ENCODE data around the gene ECSCR. TPM values are rescaled to one million over a fixed set of nuclear protein-coding genes. Genes with fewer than 3 reads are reported as not detected.
A peak's percentile ranks its signal among the peaks of the same experiment; 100 is the strongest.

The ECSCR gene
- total and polyA plus RNA-seq, 10 of the 15 experiments (the other 5 are each of a cell fraction or from before 2014, with no cell fraction given): 0.15 to 0.83 (median 0.23) TPM; not detected in 3

- TF ChIP-seq KDM1A (IDR thresholded peaks at IDR 0.05; ENCODE audit: borderline replicate concordance) (no peak), MTA2 (IDR thresholded peaks at IDR 0.05; ENCODE audit: low read depth) (no peak), ATF2 (IDR thresholded peaks at IDR 0.05; ENCODE audit: low read length) (no peak; the same call in 1 of the 2 replicates), BCLAF1 (IDR thresholded peaks at IDR 0.05) (no peak), PAX5 (IDR thresholded peaks at IDR 0.05; ENCODE audit: borderline replicate concordance, low read depth, low read length) (no peak), STAT1 (conservative IDR thresholded peaks at IDR 0.05) (no peak), CEBPB (IDR thresholded peaks at IDR 0.05; ENCODE audit: borderline replicate concordance in 1 of 2, low read depth in 2 of 2, low read length in 2 of 2) (no peak), IRF4 (IDR thresholded peaks at IDR 0.05; ENCODE audit: low read depth, low read length) (no peak), MLLT1 (IDR thresholded peaks at IDR 0.05) (peak; percentile 74), EP300 (IDR thresholded peaks at IDR 0.05; ENCODE audit: borderline replicate concordance in 1 of 2, control insufficient read depth in 1 of 2, low read depth in 2 of 2, low read length in 2 of 2) (no peak), ZBED1 (IDR thresholded peaks at IDR 0.05; ENCODE audit: borderline replicate concordance) (no peak), CREB1 (IDR thresholded peaks at IDR 0.05; ENCODE audit: low read depth) (peak; percentile 47; the same call in 1 of the 2 replicates), ZSCAN29 (IDR thresholded peaks at IDR 0.05) (no peak), JUND (IDR thresholded peaks at IDR 0.05; ENCODE audit: low read depth, low read length) (no peak), ASH2L (IDR thresholded peaks at IDR 0.05; ENCODE audit: borderline replicate concordance, low read depth) (no peak), ZNF217 (IDR thresholded peaks at IDR 0.05) (no peak), RCOR1 (conservative IDR thresholded peaks at IDR 0.05; ENCODE audit: low read depth, low read length) (no peak), CHD2 (IDR thresholded peaks at IDR 0.05; ENCODE audit: borderline replicate concordance, low read depth, low read length) (no peak), NFIC (IDR thresholded peaks at IDR 0.05; ENCODE audit: low read depth, low read length) (no peak; the same call in 1 of the 2 replicates), TCF3 (IDR thresholded peaks at IDR 0.05; ENCODE audit: borderline replicate concordance, insufficient read depth, low read depth, low read length) (no peak), STAT3 (IDR thresholded peaks at IDR 0.05; ENCODE audit: low read depth, low read length) (no peak), NR2F1 (conservative IDR thresholded peaks at IDR 0.05) (peak; percentile 88), PBX3 (IDR thresholded peaks at IDR 0.05; ENCODE audit: insufficient replicate concordance, low read depth, low read length) (no peak)
Observed at GRCh38 chr5:139482050-139482889, 19.7 kb upstream of the ECSCR start, which contains the start of gene STING1 (continued).

All from GM12878 (cell line).